NCI-H1930 (cell line): ENCODE results near the gene SPECC1.
A peak's percentile ranks its signal among the peaks of the same experiment; 100 is the strongest.
"Not testable (repeated sequence)": the region's sequence is repeated elsewhere in the genome, so short reads cannot be mapped to it uniquely, and the experiment has no call there.

Experiments used
- DNase-seq, 2 experiments: peaks; one replicate each; lab custom pipeline; 2025; lab: John Stamatoyannopoulos, UW

SPECC1 gene

GRCh38 chr17:20127360-20128035 is 118.3 kb downstream of the SPECC1 start:
- no peak for DNase-seq

GRCh38 chr17:20128036-20128667 is 119.0 kb downstream of the SPECC1 start:
- no peak for DNase-seq

GRCh38 chr17:20133517-20133916 is 124.4 kb downstream of the SPECC1 start:
- DNase-seq = no peak

GRCh38 chr17:20141198-20141972 is 132.2 kb downstream of the SPECC1 start:
- DNase-seq = no peak

- DNase-seq = no peak
Measured at GRCh38 chr17:20142268-20142667, 133.1 kb downstream of the SPECC1 start.

GRCh38 chr17:20143740-20144139 is 134.6 kb downstream of the SPECC1 start:
- no peak for DNase-seq

GRCh38 chr17:20145567-20145966 is 136.4 kb downstream of the SPECC1 start:
- DNase-seq = no peak

- no peak for DNase-seq
Measured at GRCh38 chr17:20149251-20149650, 140.1 kb downstream of the SPECC1 start.

GRCh38 chr17:20151174-20151573 is 142.0 kb downstream of the SPECC1 start:
- no peak for DNase-seq

GRCh38 chr17:20153231-20153630 is 144.1 kb downstream of the SPECC1 start:
- no peak for DNase-seq

- no peak for DNase-seq
Measured at GRCh38 chr17:20154286-20155000, 145.3 kb downstream of the SPECC1 start.

- DNase-seq = peak; percentile 79 to 89
Measured at GRCh38 chr17:20155258-20156195, 146.4 kb downstream of the SPECC1 start.

- no peak for DNase-seq
Measured at GRCh38 chr17:20156196-20157000, 147.2 kb downstream of the SPECC1 start.

GRCh38 chr17:20157001-20157310 is 147.8 kb downstream of the SPECC1 start:
- no peak for DNase-seq

- no peak for DNase-seq
Measured at GRCh38 chr17:20158580-20158979, 149.4 kb downstream of the SPECC1 start.

GRCh38 chr17:20159406-20160069 is 150.4 kb downstream of the SPECC1 start:
- DNase-seq = no peak

- not testable (repeated sequence) for DNase-seq
Measured at GRCh38 chr17:20165516-20165915, 156.4 kb downstream of the SPECC1 start.

- no peak for DNase-seq
Measured at GRCh38 chr17:20170085-20170484, 160.9 kb downstream of the SPECC1 start.

GRCh38 chr17:20171741-20172365 is 162.7 kb downstream of the SPECC1 start:
- DNase-seq = no peak

- no peak for DNase-seq
Measured at GRCh38 chr17:20172376-20172775, 163.2 kb downstream of the SPECC1 start.
